B cell (primary cell): ENCODE results near the gene FTCD.

ENCODE experiments used
- EZH2 ChIP-seq: IDR thresholded peaks from 2 replicates; pipeline ENCODE4 v1.6.1; 2012; ENCODE audit warnings: borderline replicate concordance, low read depth, mild to moderate bottlenecking, moderate library complexity, low read length; ENCODE audit not compliant: insufficient read depth, poor library complexity, severe bottlenecking
- TF ChIP-seq, protein P1 (sequence below): fragments of 200-600 bp; IDR thresholded peaks from one replicate; pipeline ENCODE4 v1.8.0; 2022; ENCODE audit warnings: antibody characterized with exemption, mild to moderate bottlenecking

DNA sequence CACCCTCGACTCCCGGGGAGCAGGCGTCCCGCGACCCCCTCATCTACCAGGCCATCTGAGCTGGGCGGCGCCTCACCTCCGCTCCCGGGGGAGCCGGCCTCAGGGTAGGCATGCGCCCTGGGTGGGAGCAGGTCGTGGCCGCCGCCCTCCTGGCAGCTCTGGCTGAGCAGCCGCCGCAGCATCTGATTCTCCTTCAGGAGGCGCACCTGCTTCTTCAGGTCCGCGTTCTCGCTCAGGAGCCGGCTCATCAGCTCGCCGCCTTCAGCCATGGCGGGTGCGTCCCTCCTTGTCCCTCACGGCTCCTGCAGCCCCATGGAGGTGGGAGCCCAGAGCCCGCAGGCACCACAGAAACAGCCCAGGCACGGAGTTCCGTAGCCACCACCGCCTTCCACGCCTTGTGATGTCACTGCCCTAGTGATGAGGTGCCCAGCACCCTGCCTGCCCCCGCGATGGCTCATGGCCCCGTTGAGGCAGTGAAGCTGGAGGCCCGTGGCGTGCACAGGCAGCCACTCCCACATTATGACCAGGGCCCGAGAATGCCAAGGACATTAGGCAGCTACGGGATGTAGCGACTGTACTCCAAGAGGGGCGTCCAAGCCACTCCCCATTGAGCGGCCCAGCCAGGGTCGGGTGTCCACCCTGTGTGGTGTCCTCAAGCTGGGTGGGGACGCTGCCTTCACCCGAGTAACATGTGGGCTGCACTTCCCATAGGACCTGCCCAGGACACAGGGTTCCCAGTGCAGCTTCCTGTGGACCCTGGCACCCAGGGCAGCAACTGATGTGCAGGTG lies 27.4 kb upstream of the FTCD start:
- TF ChIP-seq, protein P1, sequence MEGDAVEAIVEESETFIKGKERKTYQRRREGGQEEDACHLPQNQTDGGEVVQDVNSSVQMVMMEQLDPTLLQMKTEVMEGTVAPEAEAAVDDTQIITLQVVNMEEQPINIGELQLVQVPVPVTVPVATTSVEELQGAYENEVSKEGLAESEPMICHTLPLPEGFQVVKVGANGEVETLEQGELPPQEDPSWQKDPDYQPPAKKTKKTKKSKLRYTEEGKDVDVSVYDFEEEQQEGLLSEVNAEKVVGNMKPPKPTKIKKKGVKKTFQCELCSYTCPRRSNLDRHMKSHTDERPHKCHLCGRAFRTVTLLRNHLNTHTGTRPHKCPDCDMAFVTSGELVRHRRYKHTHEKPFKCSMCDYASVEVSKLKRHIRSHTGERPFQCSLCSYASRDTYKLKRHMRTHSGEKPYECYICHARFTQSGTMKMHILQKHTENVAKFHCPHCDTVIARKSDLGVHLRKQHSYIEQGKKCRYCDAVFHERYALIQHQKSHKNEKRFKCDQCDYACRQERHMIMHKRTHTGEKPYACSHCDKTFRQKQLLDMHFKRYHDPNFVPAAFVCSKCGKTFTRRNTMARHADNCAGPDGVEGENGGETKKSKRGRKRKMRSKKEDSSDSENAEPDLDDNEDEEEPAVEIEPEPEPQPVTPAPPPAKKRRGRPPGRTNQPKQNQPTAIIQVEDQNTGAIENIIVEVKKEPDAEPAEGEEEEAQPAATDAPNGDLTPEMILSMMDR: no peak
- no peak for TF ChIP-seq EZH2
